NCI-H2196 (cell line): ENCODE measurements around the gene RILPL2.
"Not testable (repeated sequence)": the region's sequence is repeated elsewhere in the genome, so short reads cannot be mapped to it uniquely, and the experiment has no call there.

Experiments used
- DNase-seq: peaks from one replicate; lab custom pipeline; 2025; ENCODE audit not compliant: unreplicated experiment; lab: John Stamatoyannopoulos, UW

Gene RILPL2, protein sequence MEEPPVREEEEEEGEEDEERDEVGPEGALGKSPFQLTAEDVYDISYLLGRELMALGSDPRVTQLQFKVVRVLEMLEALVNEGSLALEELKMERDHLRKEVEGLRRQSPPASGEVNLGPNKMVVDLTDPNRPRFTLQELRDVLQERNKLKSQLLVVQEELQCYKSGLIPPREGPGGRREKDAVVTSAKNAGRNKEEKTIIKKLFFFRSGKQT

GRCh38 chr12:123436017-123436964 is at the start of gene RILPL2:
Gene RILPL2, minus strand, starts transcription at chr12:123436684. Its CDS starts 264 bp downstream, at chr12:123436420.
- DNase-seq: peak; percentile 65

- DNase-seq: no peak
Observed at GRCh38 chr12:123485756-123486155, 49.3 kb upstream of the RILPL2 start.

- no peak for DNase-seq
Observed at GRCh38 chr12:123483602-123484248, 47.2 kb upstream of the RILPL2 start.

- DNase-seq: no peak
Observed at GRCh38 chr12:123482876-123483275, 46.4 kb upstream of the RILPL2 start.

DNA sequence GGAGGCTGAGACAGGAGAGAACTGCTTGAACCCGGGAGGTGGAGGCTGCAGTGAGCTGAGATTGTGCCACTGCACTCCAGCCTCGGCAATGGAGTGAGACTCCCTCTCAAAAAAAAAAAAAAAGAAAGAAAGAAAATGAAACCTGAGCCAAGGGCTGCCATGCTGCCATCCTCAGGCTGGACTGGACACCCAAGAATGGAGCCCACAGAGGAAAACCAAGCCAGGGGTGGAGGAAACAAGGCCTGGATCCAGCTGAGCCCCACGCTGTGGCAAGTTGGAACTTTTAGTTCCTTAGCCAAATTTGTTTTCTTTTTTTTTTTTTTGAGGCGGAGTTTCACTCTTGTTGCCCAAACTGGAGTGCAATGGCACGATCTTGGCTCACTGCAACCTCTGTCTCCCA is 44.8 kb upstream of the RILPL2 start:
- DNase-seq: not testable (repeated sequence)

GRCh38 chr12:123479442-123480180 is 43.1 kb upstream of the RILPL2 start:
- no peak for DNase-seq

GRCh38 chr12:123478762-123479161 is 42.3 kb upstream of the RILPL2 start:
- DNase-seq: no peak

DNA sequence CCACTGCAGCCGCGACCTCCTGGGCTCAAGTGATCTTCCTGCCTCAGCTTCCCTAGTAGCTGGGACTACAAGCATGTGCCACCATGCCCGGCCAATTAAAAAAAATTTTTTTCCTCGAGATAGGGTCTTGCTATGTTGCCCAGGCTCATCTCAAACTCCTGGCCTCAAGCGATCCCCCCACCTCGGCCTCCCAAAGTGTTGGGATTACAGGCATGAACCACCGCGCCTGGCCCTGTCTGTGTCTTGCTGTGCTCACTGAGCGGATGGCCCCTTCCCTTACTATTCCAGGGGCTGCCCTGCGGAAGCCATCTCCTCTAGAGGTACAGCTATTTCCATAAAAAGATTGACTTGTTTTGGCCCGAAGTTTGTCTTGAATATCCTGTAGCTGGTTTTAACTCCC is 41.6 kb upstream of the RILPL2 start:
- DNase-seq: no peak

DNA sequence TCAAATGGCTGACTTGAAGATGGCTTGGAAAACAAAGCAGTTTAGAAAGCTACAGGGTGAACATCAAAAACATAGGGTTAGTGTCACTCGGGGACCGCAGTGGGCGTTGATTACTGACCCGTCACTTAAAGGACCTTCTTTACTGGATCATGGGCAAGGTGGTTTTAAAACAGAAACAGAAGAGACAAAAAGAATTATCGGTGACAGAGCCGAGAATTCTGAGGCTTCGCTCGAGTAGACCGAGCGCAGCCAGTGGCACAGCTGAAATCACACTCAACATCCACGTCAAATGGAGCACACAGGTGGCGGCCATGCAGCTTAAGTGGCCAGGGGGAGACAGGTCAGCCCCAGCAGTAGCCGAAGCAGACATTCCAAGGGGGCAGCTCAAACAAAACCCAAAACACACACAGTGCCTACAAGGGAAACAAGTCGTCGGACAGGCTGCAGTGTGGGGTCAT is 38.8 kb upstream of the RILPL2 start:
- DNase-seq: no peak

GRCh38 chr12:123474485-123475245 is 38.2 kb upstream of the RILPL2 start:
- DNase-seq: no peak

GRCh38 chr12:123472438-123472849 is 36.0 kb upstream of the RILPL2 start:
- no peak for DNase-seq

DNA sequence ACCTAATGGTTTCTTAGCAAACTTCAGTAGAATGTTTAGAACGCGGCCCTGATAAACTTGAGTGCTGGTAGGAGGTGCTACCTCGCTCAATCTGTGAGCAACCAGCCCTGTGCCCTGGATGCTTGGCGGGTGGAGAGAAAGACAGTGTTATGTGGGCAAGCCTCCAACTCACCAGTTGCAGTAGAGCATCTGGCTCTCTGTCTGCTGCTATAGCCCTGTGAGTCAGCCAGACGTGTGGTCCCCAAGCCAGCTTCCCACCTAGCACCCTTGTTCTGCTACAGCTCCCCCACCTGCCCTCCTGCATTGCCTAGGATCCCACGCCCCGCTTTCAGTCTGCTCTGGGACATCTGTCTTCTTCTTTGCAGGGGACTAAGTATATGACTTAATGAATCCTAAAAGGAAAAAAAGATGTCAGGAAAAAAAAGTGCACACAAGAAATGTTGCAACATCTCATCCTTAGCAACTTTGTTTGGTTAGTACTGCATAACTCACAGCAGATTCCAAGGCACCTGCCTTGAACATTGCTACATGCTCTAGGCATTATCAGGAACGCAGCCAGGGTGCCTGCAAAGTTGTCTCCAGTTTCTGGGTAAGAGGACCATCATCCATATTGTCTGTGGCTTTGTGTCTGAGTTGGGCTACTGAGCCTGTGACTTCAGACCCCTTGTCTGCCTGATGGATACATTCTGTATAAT is 35.0 kb upstream of the RILPL2 start:
- no peak for DNase-seq

DNA sequence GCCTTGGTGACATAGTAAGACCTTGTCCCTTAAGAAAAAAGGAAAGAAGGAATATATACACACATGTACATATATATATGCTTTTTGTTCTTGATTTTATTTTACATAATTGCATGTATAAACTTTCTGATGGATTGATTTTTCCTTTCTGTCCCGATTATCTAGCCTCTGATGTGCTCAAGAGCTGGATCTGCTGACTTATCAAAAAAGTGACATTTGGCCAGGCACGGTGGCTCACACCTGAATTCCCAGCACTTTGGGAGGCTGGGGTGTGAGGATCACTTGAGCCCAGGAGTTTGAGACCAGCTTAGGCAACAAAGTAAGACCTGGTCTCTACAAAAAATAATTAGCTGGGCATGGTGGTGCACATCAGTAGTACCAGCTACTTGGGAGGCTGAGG is 33.5 kb upstream of the RILPL2 start:
- no peak for DNase-seq

DNA sequence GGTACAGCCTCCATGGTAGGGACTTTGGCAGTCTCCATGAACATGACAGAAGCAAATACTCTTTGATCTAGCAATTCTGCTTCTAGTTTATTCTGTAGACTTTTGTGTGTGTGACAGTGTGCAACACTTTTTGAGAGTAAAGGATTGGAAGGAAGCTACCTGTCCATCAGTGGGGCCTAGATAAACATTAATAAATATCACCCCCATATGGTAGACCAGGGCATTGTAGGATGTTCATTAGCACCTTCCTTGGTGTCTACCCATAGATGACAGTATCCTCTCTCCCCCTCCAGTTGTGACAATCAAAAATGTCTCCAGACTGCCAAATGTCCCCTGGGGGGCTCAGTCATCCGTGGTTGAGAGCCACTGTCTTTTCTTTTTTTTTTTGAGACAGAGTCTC is 32.3 kb upstream of the RILPL2 start:
- no peak for DNase-seq

DNA sequence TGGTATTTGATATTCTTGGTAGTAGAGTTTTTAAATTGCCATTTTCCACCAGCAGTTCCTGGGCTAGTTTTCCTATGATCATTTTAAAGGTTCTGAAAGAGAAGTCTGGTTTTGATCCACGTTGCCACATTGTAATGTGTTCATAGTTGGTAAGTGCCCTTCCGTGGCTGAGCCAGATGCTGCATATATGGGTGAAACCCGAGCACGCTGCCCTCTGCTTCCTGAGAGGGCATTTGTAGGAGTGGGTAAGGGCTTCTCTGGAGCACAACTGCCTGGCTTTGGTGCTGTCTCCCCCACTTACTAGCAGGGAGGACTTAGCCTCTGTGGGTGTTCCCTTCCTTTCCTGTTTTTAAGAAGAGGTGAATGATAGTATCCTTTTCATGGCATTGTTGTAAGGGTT is 28.6 kb upstream of the RILPL2 start:
- DNase-seq: no peak

- not testable (repeated sequence) for DNase-seq
Observed at GRCh38 chr12:123463174-123463573, 26.7 kb upstream of the RILPL2 start.

GRCh38 chr12:123457980-123458779 is 21.7 kb upstream of the RILPL2 start, which contains the start of gene SNRNP35:
Gene SNRNP35, plus strand, starts transcription at chr12:123458139. Its CDS starts 7,402 bp downstream, at chr12:123465541.
- peak; percentile 70 for DNase-seq

- no peak for DNase-seq
Observed at GRCh38 chr12:123453165-123453564, 16.7 kb upstream of the RILPL2 start.

DNA sequence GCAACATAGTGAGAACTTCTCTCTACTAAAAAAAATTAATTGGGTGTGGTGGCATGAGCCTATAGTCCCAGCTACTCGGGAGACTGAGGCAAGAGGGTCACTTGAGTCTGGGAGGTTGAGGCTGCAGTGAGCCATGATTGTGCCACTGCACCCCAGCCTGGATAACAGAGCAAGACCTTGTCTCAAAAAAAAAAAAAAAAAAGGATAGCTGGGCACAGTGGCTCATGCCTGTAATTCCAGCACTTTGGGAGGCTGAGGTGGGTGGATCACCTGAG is 15.7 kb upstream of the RILPL2 start:
- DNase-seq: not testable (repeated sequence)
